HT1080 (cell line): ENCODE measurements around the gene PDE6D. TPM values are rescaled to one million over a fixed set of nuclear protein-coding genes. Genes with fewer than 3 reads are reported as not detected.
"Not testable (repeated sequence)": the region's sequence is repeated elsewhere in the genome, so short reads cannot be mapped to it uniquely, and the experiment has no call there.

Source experiments
- DNase-seq: peaks from one replicate; pipeline ENCODE4 v3.0.0-alpha.2; 2015; ENCODE audit warnings: low read depth
- total RNA-seq: library from RNA; depleted of rRNA; stranded (reverse); fragments of >200 nt; shearing (Covaris generic); gene quantifications from 2 replicates; pipeline ENCODE4 v1.2.3, GENCODE V29; 2014

The PDE6D gene
- total RNA-seq, 1 experiment from 2014 or later, result 20.5 TPM

DNA sequence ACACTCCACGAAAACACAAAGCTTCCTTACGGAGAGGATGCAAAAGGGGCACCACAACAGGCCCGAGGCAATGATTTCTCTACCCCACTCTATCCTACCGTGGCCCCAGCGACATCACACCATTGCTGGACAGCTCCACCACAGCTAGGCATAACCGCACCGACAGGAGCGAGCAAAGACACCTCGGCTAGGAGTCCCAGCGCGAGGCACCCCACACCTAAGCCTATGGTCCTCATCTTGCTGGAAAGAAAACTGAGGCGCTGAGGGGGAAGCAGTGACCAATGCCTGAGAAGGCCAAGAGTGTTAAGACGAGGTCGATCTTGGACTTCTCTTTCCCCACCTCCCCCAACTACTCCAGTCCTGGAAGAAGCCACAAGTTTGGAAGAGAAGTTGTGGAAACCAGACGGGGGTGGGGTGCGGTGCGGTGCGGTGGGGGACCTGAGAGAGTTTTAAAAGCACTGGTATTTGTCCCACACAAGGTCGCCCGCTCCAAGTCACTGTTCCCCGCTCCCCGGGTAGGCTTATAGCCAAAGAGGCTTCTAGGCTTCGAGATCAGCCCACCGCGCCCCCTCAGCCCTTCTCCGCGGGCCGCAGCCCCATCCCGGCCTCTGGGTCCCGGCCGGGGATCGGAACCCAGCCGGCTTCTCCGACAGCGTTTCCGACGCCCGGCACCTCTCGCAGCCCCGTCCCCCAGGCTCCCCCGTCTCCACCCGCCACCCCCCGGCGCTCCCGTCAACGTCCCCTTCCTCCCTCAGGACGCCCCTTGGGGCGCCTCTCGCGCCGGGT is 766 bp downstream of the PDE6D start:
- no peak for DNase-seq

DNA sequence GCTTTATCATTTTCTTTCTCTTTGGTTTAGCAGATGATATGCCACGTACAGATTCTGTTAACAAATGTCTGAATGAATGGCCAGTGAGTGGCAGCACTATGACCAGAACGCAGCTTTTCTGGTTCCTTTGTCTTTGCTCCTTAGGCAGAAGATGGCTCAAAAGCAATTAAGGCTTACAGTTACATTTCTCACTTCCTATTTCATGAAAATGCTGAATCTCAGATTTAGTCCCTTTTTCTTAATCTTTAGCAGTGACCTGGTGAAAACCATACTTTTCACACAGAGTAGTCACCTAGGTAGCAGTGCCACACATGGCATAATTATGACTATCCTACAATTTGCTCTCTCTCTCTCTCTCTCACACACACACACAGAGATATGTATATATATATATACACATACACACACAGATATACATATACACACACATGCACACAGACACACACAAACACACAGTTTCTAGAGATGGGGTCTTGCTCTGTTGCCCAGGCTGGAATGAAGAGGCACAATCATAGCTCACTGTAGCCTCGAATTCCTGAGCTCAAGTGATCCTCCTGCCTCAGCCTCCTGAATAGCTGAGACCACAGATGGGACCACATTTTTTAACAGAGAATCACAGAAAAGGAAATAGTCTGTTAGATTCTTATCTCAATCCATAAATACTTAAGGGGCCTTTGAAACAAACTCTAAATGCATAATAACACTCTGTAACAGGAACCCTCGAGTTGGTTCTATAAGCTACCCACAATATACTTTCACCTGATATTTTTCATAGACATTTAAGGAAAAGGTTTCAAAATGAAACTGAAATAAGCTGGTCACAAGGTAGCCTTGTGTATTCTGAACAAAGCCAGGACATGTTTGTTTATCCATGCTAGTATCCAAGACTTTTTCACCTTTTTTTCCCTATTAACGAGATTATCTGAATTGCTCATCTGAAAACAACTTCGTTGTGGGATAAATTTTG is 11.6 kb downstream of the PDE6D start:
- DNase-seq, result no peak

DNA sequence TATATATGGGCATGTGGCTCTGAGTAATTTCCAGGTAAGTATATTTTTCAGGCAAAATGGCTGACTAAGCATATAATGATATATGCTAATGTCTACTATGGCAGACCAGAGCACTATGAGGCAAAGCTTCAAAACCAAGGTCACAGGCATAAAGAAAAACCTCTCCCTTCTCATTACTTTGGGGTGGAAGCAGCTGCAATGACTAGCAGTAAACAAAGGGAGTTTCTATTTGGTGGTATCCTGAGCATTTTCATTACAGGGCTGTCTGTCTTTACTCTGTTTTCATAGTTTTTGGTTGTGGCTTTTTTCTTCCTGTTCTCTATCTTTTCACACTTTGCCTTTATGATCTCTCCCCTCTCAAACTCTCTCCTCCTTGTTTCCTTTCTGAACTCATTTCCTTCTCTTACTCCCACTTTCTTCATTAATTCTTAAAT is 15.6 kb downstream of the PDE6D start:
- no peak for DNase-seq

DNA sequence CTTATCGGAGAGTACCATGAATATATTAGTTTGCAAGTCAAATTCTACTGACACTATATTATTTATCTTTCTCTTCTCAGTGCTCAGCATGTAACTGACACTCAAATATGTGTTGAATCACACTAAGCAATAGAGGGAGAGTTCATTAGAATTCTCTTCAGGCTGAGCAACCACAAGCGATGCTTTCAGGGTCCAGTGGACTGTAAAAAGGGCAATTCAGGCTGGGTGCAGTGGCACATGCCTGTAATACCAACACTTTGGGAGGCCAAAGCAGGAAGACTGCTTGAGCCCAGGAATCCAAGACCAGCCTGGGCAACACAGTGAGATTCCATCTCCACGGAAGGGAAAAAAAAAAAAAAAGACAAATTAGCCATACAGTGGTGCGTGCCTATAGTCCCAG is 16.3 kb downstream of the PDE6D start:
- DNase-seq, result no peak

DNA sequence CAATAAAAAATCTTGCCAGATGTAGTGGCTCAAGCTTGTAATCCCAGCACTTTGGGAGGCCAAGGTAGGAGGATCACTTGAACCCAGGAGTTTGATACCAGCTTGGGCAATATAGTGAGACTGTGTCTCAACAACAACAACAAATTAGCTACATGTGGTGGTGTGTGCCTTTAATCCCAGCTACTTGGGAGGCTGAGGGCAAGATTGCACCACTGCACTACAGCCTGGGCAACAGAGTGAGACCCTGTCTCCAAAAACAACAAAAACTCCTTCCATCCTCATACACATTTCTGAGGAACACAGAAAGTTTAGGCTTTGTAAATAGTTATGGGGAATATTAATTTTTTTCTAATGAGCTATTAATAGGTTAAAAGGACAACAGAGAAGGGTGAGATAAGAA is 17.0 kb downstream of the PDE6D start:
- DNase-seq, result no peak

DNA sequence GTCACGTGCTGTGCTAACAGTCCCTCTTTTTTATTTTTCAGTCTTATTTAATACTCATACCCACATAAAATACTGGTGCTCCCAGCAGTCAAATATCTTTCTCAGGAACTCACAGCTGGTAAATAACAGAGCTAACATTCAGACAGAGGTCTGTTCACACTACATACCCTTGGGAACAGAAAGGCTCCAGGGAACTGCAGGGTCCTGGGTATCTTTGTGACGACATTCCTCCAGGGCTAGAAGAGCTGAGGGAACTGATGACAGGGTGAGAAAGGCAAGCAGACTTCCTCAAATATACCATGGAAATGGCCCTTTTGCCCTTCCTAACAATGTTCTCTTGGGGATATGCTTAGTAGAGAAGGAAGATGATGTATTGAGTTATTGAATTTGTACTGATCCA is 19.3 kb downstream of the PDE6D start:
- no peak for DNase-seq

DNA sequence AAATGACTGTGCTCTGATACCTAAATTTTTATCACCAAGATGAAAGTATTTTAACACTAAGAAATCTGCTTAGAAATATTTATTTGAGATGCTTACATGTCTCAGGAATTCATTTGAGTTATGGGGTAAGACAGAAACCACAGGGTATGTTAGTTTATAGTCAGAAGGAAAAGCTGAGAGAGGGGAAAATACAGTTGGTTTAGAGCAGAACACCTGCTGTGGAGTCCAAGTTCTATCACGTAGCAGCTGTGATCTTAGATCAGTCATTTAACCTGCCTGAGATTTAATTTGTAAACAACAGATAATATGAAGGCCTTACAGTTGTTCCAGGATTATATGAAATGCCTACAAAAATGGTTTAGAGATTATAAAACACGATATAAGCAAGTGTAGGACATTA is 29.0 kb downstream of the PDE6D start:
- DNase-seq, result no peak

DNA sequence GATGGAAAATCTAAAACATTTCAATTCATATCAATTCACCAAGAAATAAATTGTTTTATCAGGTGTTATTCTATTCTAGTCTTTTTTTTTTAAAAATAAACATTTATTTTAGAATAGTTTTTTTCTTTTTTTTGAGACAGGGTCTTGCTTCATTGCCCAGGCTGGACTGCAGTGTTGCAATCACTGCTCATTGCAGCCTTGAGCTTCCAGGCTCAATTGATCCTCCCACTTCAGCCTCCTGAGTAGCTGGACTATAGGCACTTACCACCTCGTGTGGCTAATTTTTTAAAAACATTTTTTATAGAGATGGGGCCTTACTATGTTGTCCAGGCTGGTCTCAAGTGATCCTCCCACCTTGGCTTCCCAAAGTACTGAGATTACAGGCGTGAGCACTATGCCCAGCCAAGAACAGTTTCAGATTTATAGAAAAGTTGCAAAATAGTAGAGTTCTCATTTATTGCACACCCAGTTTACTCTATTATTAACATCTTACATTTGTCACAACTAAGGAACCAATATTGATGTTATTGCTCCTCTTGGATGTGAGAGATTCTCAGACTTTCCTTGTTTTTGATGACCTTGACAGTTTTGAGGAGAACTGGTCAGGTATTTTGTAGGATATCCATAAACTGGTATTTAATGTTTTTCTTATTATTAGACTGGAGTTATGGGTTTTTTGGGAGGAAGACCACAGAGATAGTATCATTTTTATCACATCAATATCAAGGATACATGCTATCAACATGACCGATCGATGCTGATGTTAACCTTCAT is 29.9 kb downstream of the PDE6D start:
- DNase-seq, result no peak

DNA sequence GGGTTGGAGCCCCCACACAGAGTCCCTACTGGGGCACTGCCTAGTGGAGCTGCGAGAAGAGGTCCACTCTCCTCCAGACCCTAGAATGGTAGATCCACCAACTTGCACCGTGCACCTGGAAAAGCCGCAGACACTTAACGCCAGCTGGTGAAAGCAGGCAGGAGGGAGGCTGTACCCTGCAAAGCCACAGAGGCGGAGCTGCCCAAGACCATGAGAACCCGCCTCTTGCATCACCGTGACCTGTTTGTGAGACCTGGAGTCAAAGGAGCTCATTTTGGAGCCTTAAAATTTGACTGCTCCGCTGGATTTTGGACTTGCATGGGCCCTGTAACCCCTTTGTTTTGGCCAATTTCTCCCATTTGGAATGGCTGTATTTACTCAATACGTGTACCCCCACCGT is 32.1 kb downstream of the PDE6D start:
- not testable (repeated sequence) for DNase-seq

DNA sequence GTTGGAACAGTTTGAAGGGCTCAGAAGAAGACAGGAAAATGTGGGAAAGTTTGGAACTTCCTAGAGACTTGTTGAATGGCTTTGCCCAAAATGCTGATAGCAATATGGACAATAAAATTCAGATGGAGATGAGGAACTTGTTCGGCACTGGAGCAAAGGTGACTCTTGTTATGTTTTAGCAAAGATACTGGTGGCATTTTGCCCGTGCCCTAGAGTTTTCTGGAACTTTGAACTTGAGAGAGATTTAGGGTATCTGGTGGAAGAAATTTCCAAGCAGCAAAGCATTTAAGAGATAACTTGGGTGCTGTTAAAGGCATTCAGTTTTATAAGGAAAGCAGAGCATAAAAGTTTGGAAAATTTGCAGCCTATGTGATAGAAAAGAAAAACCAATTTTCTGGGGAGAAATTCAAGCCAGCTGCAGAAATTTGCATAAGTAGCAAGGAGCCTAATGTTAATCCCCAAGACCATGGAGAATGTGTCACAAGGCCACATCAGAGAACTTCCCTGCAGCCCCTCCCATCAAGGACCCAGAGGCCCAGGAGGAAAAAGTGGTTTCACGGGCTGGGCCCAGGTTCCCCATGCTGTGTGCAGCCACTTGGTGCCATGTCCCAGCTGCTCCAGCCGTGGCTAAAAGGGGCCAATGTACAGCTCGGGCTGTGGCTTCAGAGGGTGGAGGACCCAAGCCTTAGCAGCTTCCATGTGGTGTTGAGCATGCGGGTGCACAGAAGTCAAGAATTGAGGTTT is 32.8 kb downstream of the PDE6D start:
- not testable (repeated sequence) for DNase-seq

DNA sequence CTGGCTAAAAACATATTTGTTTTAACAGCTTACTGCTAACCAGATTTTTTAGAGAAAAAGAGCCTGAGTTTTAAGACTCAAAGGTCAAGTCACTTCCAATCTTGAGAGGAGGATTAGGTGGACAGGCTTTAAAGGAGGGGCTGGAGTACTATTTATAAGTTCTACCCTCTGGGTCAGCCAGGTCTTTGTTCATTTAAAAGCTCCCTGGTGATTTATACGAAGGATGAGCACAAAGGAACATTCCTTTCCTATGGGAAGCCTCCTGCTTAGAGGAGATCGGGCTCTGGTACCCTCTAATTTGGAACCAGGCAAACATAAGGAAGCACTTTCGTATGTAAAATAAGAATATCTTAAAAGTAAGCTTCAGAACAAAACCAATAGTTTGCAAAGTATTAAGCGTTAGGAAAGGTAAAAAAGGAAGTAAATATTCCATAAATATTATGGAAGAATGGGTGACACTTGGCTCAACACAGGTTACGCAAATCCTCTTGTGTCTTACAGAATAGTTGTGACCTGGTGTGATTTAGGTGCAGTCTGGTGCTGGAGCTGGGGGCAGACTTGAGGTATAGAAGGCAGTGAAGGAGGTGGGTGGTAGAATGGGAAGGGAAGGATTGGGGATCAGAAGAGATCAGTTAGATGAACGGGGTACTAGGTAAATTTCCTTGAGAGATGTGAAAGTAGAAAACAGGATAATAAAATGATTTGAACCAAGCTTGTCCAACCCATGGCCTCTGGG is 35.6 kb downstream of the PDE6D start:
- no peak for DNase-seq

DNA sequence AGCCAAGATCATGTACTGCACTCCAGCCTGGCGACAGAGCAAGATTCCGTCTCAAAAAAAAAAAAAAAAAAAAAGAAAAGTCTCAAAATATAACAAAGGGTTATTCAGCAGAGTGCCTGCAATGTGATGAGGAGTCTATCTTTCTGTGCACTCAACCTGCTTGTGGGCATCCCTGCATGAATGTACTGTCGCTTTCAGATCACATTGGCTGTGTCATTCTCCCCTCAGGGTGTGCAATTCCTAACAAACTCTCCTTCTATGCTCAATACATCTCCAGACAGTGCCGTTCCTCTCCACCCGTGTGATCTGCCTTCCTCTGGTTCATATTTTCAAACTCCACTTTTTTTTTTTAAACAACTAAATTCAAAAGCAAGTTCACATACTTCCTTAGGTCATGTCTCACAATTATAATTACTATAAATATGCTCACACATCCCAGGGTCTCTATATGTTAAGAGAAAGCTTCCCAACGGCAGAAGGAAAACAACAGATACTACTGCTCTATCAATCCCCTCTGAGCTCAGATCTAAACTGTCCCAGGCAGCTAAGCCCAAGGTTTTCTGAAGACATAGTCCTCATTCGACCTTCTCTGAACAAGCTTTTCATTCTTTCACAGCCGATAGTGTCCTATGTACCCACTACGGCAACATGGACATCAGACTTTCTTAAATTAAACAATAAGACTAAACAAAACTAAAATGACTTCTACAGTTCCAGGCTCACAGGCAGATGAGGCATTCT is 37.5 kb downstream of the PDE6D start:
- DNase-seq, result no peak

DNA sequence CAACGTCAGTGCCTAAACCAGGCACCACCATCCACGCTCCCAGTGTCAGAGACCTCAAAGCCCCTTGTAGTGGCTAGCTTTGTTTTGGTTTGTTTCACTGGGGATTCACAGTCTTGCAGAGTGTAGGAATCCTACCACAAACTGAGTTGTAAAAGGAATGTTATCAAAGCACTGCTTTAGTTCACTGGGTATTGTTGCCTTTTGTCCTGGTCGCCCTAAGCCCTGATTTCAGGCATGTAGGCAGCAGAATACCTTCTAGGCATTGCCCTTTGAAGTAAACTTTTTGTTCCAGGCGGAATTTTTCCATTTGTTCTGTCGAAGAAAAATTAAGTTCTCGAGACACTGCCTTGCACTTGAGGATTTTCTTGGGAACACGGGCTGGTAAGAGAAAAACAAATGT is 43.3 kb downstream of the PDE6D start:
- no peak for DNase-seq

DNA sequence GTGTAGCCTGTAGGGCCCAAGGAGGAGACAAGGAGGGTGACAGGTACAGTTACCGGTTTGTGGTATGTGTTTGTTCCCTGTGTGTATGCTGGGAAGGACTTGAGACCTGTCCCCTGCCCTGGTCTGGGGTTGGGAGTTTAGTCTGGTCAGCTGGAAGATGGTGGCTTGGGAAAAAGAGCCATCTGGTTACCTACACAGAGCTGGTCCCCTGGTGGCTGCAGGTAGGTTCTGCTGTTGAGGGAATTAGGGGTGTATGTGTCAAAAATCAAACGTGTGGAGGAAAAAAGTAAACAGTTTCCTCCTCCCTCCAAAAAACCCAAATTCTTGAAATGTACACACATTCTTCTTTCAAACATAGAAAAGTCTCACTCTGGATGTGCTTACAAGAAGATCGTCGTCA is 48.5 kb downstream of the PDE6D start:
- DNase-seq, result no peak

DNA sequence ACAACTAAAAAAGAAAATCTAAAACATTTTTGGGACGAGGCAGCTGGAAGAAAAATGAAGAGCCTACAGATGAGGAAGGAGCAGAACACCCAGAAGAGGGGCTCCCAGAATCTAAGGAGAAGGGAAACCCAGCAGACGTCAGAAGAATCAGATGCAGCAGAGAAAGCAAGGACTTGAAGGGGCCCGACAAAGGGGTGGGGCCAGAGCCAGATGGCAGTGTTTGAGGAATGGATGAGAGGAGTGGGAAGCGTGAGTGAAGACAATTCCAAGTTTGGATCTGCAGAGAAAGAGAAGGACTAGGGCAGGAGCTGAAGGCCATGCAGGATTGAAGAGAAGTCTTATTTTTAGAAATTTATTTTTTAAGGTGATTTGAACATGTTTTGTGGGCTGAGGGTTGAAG is 53.5 kb downstream of the PDE6D start:
- DNase-seq, result no peak

DNA sequence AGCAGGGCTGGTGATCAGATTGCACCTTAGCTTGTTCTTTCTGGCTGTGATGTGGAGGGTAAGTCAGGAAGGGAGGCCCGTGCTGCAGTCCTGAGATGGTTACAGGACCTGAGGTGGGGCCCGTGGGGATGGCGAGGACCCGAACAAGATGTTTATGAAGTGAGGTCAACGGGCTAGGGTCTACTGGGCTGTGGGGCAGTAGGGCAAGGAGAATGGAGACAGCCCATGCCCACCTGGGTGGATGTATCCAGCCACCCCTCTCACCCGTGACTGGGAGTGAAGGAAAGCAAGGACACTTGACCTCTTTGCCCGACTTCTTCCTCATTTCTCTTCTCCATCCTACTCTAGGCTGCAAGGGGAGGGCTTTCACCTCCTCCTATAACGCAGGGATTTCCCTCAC is 54.8 kb downstream of the PDE6D start:
- DNase-seq, result no peak

DNA sequence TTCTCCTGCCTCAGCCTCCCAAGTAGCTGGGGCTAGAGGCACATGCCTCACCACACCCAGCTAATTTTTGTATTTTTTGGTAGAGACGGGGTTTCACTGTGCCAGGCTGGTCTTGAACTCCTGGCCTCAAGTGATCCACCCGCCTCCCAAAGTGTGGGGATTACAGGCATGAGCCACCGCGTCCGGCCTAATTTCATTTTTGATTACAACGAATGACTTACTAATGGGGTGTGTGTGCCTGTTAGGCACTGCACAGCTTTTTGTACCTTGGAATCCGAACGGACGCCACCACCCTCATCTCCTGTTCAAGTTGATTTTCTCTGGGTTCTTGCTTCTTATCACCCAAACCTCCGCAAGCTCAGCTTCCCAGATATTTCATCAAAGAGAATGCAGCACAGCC is 55.6 kb downstream of the PDE6D start:
- no peak for DNase-seq

DNA sequence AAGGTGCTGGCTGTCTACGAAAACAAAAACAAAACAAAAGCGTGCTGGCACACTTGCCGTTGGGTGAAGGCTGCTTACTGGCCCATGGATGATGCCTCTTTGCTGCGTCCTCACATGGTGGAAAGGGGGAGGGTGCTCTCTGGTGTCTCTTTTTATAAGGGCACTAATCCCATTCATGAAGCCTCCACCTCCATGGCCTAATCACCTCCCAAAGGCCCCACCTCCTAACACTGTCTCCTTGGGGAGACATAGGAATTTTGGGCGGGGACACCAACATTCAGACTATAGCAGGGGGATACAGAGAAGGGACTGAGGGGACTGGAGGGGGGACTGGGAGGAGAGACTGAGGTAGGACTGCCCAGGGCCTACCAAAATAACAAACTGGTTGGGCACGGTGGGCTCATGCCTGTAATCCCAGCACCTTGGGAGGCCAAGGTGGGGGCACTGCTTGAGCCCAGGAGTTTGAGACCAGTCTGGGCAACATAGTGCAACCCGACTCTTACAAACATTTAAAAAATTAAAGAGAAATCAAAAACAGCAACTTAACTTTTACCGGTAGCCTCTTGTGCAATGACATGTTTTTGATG is 58.3 kb downstream of the PDE6D start:
- DNase-seq, result no peak
